ENCODE measurements around the gene ATP6V0B. TPM values are rescaled to one million over a fixed set of nuclear protein-coding genes. Genes with fewer than 3 reads are reported as not detected.

The ATP6V0B gene
- total and polyA plus RNA-seq, 2 experiments from 2014 or later: 112 to 142 TPM

- Histone ChIP-seq H3K79me2 (replicated peaks; ENCODE audit: insufficient read depth) (no peaks in the 10 kb centered on the region; the same call in 1 of the 2 replicates), H3K27me3 (ENCODE audit: insufficient read depth) (no peaks in the 10 kb centered on the region), H4K20me1 (replicated peaks; ENCODE audit: insufficient read depth) (no peaks in the 10 kb centered on the region), H3K27ac (ENCODE audit: low read depth) (no peak overlapping the region), H3K36me3 (ENCODE audit: insufficient read depth) (no peaks in the 10 kb centered on the region), H3K4me1 (ENCODE audit: insufficient read depth) (peaks cover 5% of the 10 kb centered on the region), H2AFZ (no peak overlapping the region), H3F3A (replicated peaks; ENCODE audit: low read depth) (0 out of 2 replicates have a peak, but pooled peaks cover 7% of the 10 kb centered on the region), H3K9me2 (ENCODE audit: insufficient read depth) (no peaks in the 10 kb centered on the region), H3K4me2 (no peak overlapping the region), H3K4me3 (no peak overlapping the region)
- TF ChIP-seq ZNF114 (CRISPR knock-in tag; IDR thresholded peaks at IDR 0.05): no peak
- TF ChIP-seq CREB1 (CRISPR knock-in tag; IDR thresholded peaks at IDR 0.05; ENCODE audit: low read depth): no peak
- TF ChIP-seq REST (IDR thresholded peaks at IDR 0.05; ENCODE audit: unreplicated experiment): no peak
- TF ChIP-seq STAT1 (IDR thresholded peaks at IDR 0.05; ENCODE audit: unreplicated experiment): no peak
- Mint-ChIP-seq H3K27ac (no peak overlapping the region), H3K4me3 (no peak overlapping the region), H3K4me1 (peaks cover 35% of the 10 kb centered on the region), H3K9me3 (no peaks in the 10 kb centered on the region), H3K36me3 (ENCODE audit: low read depth) (no peaks in the 10 kb centered on the region; the same call in 2 of the 3 replicates), H3K27me3 (ENCODE audit: insufficient read depth, low read depth, poor library complexity) (peaks cover 4% of the 10 kb centered on the region)
- DNase-seq (ENCODE audit: low spot score) (no peak), ATAC-seq (no peak)
Observed at GRCh38 chr1:43944860-43945259, 29.9 kb upstream of the ATP6V0B start.

GRCh38 chr1:43945674-43946235, 29.0 kb upstream of the ATP6V0B start:
- peak overlapping the region; percentile 60; the same call in 1 of the 2 replicates for H2AFZ ChIP-seq
- no peaks in the 10 kb centered on the region; the same call in 1 of the 2 replicates for H3K79me2 ChIP-seq (replicated peaks; ENCODE audit: insufficient read depth)
- peak overlapping the region; percentile 97 for H3K4me2 ChIP-seq
- H3K9me2 ChIP-seq (ENCODE audit: insufficient read depth): no peaks in the 10 kb centered on the region
- peak overlapping the region; percentile 88 for H3K4me3 ChIP-seq
- Mint-ChIP-seq H3K4me1 (peaks cover 31% of the 10 kb centered on the region), H3K4me3 (peak overlapping the region; percentile 88), H3K27me3 (ENCODE audit: insufficient read depth, low read depth, poor library complexity) (peaks cover 6% of the 10 kb centered on the region), H3K9me3 (no peaks in the 10 kb centered on the region), H3K36me3 (ENCODE audit: low read depth) (no peaks in the 10 kb centered on the region; the same call in 2 of the 3 replicates), H3K27ac (peak overlapping the region; percentile 81; the same call in 1 of the 2 replicates)
- H3K4me1 ChIP-seq (ENCODE audit: insufficient read depth): peaks cover 5% of the 10 kb centered on the region
- no peaks in the 10 kb centered on the region; the same call in 1 of the 2 replicates for H4K20me1 ChIP-seq (replicated peaks; ENCODE audit: insufficient read depth)
- H3K27ac ChIP-seq (ENCODE audit: low read depth): no peak overlapping the region
- DNase-seq (ENCODE audit: low spot score) (no peak), ATAC-seq (no peak)
- 0 out of 2 replicates have a peak, but pooled peaks cover 7% of the 10 kb centered on the region for H3F3A ChIP-seq (replicated peaks; ENCODE audit: low read depth)
- no peaks in the 10 kb centered on the region for H3K36me3 ChIP-seq (ENCODE audit: insufficient read depth)
- no peaks in the 10 kb centered on the region for H3K27me3 ChIP-seq (ENCODE audit: insufficient read depth)
- TF ChIP-seq JUNB (IDR thresholded peaks at IDR 0.05; ENCODE audit: unreplicated experiment) (no peak), EZH2 (IDR thresholded peaks at IDR 0.05; ENCODE audit: low read depth, unreplicated experiment) (no peak), EZH2phosphoT487 (IDR thresholded peaks at IDR 0.05; ENCODE audit: unreplicated experiment) (no peak), POLR2AphosphoS5 (IDR thresholded peaks at IDR 0.05; ENCODE audit: low read depth) (no peak), REST (IDR thresholded peaks at IDR 0.05; ENCODE audit: unreplicated experiment) (no peak), CREB1 (CRISPR knock-in tag; IDR thresholded peaks at IDR 0.05; ENCODE audit: low read depth) (no peak), ZNF331 (CRISPR knock-in tag; IDR thresholded peaks at IDR 0.05; ENCODE audit: low read depth) (no peak)
- TF ChIP-seq, protein P1, sequence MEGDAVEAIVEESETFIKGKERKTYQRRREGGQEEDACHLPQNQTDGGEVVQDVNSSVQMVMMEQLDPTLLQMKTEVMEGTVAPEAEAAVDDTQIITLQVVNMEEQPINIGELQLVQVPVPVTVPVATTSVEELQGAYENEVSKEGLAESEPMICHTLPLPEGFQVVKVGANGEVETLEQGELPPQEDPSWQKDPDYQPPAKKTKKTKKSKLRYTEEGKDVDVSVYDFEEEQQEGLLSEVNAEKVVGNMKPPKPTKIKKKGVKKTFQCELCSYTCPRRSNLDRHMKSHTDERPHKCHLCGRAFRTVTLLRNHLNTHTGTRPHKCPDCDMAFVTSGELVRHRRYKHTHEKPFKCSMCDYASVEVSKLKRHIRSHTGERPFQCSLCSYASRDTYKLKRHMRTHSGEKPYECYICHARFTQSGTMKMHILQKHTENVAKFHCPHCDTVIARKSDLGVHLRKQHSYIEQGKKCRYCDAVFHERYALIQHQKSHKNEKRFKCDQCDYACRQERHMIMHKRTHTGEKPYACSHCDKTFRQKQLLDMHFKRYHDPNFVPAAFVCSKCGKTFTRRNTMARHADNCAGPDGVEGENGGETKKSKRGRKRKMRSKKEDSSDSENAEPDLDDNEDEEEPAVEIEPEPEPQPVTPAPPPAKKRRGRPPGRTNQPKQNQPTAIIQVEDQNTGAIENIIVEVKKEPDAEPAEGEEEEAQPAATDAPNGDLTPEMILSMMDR (conservative IDR thresholded peaks at IDR 0.05; ENCODE audit: low read depth in 2 of 2): no peak
